HCT116 (cell line): ENCODE measurements around the gene FA2H. TPM values are rescaled to one million over a fixed set of nuclear protein-coding genes. Genes with fewer than 3 reads are reported as not detected.

Experiments used
- total RNA-seq: library from RNA; stranded (reverse); gene quantifications from one replicate; pipeline ENCODE4 v1.2.1, GENCODE V29; 2021; ENCODE audit not compliant: unreplicated experiment

Gene FA2H
- total RNA-seq, 1 experiment from 2014 or later, result 11.1 TPM

Other genes with a start within 250 kb of the FA2H start
- gene GLG1, start 167.7 kb downstream of the FA2H start, total RNA-seq, result 237 TPM
- gene RFWD3, start 107.9 kb downstream of the FA2H start, total RNA-seq, result 83.6 TPM
- gene MLKL, start 74.0 kb downstream of the FA2H start, total RNA-seq, result 8.3 TPM
- gene WDR59, start 210.3 kb upstream of the FA2H start, total RNA-seq, result 96.9 TPM
- gene ZNRF1, start 224.2 kb upstream of the FA2H start, total RNA-seq, result 48.2 TPM